RWPE1 (cell line): ENCODE data around the gene BUD13.

Experiments used
- CTCF ChIA-PET: fragments of 350-600 bp; sonication (Branson Sonifier 250); formaldehyde crosslinking; extraction: SDS; loops from one replicate; lab custom pipeline; 2021; lab: Yijun Ruan, JAX
- POLR2A ChIA-PET: fragments of 400-600 bp; formaldehyde crosslinking; extraction: SDS; loops from one replicate; lab custom pipeline; 2020; ENCODE audit warnings: antibody characterized with exemption; ENCODE audit not compliant: low non-redundant PET; lab: Yijun Ruan, JAX
- DNase-seq: peaks from one replicate; pipeline ENCODE4 v3.0.0; 2012; ENCODE audit warnings: low spot score
- H3K27ac ChIP-seq: fragments of 450-650 bp; 2 replicates; pipeline ENCODE4 v1.5.1; 2017
- TF ChIP-seq, protein P1 (sequence below): fragments of 450-650 bp; conservative IDR thresholded peaks from 2 replicates; pipeline ENCODE4 v1.5.1; 2017; ENCODE audit warnings: low read depth, mild to moderate bottlenecking

Gene BUD13

DNA sequence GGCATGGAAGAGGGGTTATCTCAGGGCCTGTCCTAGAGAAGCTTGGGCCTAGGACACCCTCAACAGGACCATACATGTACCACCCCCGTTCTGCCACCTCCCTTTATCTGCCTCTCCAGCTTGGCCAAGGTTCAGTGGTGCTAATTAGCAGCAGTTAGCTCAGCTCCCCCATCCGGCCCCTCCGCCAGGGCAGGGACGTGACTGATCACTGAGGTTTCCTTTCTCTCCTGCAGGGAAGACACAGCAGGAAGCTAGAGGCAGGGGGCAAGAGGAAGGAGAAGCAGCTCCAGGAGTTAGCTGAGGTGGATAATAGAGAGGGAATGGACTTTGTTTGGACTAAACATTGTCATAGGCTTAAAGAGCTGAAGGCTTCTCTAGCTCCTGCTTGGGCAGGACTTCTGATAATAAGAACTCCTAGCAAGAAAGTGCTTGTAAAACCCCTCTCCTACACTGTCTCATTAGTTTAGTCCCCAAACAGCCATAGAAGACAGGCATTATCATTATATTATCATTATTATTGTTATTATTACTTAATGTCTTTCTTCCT lies 53.8 kb downstream of the BUD13 start:
- CTCF ChIA-PET, result interaction anchor here (0.6 to 1.3 kb wide), 2 partner anchors 14 to 274 kb away, joined by 3 to 4 read pairs; no protein-coding TSS in a partner anchor
- H3K27ac ChIP-seq, result no peak overlapping the region
- DNase-seq, result no peak
- TF ChIP-seq, protein P1, sequence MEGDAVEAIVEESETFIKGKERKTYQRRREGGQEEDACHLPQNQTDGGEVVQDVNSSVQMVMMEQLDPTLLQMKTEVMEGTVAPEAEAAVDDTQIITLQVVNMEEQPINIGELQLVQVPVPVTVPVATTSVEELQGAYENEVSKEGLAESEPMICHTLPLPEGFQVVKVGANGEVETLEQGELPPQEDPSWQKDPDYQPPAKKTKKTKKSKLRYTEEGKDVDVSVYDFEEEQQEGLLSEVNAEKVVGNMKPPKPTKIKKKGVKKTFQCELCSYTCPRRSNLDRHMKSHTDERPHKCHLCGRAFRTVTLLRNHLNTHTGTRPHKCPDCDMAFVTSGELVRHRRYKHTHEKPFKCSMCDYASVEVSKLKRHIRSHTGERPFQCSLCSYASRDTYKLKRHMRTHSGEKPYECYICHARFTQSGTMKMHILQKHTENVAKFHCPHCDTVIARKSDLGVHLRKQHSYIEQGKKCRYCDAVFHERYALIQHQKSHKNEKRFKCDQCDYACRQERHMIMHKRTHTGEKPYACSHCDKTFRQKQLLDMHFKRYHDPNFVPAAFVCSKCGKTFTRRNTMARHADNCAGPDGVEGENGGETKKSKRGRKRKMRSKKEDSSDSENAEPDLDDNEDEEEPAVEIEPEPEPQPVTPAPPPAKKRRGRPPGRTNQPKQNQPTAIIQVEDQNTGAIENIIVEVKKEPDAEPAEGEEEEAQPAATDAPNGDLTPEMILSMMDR, result no peak
- POLR2A ChIA-PET, result no interaction called here

DNA sequence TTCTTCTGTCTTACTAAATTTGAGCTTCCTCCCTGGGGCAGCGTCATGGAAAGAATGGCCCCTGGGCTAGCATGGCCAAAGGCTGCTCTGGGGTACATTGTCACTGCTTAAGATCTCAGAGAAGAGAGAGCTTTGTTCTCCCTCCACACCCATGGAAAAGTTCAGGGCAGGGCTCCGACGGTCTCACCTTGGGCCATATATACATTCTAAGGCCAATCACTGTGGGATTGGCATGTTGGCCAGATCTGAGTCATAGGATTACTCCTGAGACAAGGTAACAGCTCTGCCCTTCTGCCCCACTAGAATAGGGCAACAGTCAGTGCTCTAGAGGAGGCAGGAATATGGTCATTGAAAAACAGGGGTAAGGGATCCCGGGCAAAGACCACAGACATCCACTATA lies 56.2 kb downstream of the BUD13 start:
- TF ChIP-seq, protein P1, result no peak
- ChIA-PET CTCF (interaction anchor here (1.3 to 3.5 kb wide), 2 partner anchors 10 to 15 kb away, joined by 3 to 21 read pairs; no protein-coding TSS in a partner anchor), POLR2A (no interaction called here)
- H3K27ac ChIP-seq, result no peak overlapping the region
- DNase-seq, result no peak

- TF ChIP-seq, protein P1, result no peak
- ChIA-PET CTCF (interaction anchor here (0.8 to 3.5 kb wide), 3 partner anchors 8 to 17 kb away, joined by 3 to 21 read pairs (median 3); no protein-coding TSS in a partner anchor), POLR2A (no interaction called here)
- DNase-seq, result no peak
- no peak overlapping the region for H3K27ac ChIP-seq
Observed at GRCh38 chr11:116715383-116715782, 57.4 kb downstream of the BUD13 start.

DNA sequence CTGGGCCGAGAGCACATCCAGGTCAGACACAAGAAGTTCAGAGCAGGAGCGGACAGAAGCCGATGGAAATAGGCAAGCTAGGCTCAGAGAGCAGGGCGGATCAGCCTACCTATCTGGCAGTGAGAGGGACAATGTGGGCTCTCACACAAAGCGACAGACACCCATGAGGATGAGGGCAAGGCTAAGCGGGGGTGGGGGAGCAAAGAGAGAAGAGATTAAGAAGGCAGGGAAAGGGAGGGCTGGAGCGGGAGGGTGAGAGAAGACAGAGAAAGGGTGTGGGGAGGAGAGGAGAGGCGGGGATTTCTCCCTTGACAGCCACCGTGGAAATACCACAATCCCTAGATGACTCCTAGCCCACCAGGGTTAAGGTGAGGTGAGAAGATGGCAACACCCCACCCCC lies 57.9 kb downstream of the BUD13 start:
- no peak overlapping the region for H3K27ac ChIP-seq
- DNase-seq, result no peak
- TF ChIP-seq, protein P1, result no peak
- ChIA-PET POLR2A (no interaction called here), CTCF (interaction anchor here (3.5 kb wide), 1 partner anchor 17 kb away, joined by 21 read pairs; no protein-coding TSS in a partner anchor)

DNA sequence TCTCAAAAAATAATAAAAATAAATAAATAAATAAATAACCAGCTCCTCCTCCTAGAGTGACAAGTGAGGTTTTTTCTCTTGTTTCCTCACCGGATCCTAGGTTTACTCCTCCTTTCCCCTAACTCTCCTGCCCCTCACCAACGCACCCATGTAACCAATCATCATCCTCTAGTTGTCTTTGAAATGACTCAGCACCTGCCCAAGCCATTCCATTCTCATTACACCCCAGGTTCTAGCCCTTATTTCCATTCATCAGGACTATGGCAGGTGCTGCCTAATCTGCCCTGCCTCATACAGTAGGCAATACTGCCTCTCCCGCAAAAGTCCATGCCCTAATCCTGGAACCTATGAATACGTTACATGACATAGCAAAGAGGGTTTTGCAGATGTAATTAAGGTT lies 60.4 kb downstream of the BUD13 start:
- ChIA-PET POLR2A (no interaction called here), CTCF (no interaction called here)
- H3K27ac ChIP-seq, result no peak overlapping the region
- TF ChIP-seq, protein P1, result no peak
- DNase-seq, result no peak

DNA sequence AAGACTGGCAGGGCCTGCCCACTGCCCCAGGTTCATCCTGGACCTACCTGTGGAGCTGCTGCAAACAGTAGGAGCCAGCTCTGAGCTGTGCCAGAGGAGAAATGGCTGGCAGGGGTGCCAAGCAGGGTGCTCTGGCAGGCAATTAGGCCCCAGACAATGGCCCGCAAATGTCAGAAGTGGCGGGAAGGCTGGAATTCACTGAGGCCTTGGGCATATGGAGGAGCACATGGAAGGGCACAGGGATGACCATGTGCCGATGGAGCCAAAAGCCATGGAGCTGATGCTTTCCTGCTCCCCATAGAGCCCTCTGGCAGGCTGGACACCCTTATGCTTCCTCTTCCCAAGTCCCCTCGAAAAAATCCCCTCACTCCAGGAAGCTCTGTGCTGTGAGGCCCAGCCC lies 62.0 kb downstream of the BUD13 start:
- DNase-seq, result no peak
- CTCF ChIA-PET, result no interaction called here
- TF ChIP-seq, protein P1, result no peak
- POLR2A ChIA-PET, result no interaction called here
- H3K27ac ChIP-seq, result no peak overlapping the region
